GM18951 (cell line): ENCODE results near the gene INTS15.
A peak's percentile ranks its signal among the peaks of the same experiment; 100 is the strongest.
"Not testable (repeated sequence)": the region's sequence is repeated elsewhere in the genome, so short reads cannot be mapped to it uniquely, and the experiment has no call there.

Experiments
- POLR2A ChIP-seq: IDR thresholded peaks from 4 replicates; pipeline ENCODE4 v1.6.1; 2011; ENCODE audit warnings: mild to moderate bottlenecking; ENCODE audit not compliant: insufficient read length, insufficient read depth; ENCODE audit errors: extremely low read depth
- in situ Hi-C: fragments of 300-500 bp; cut with MboI; formaldehyde crosslinking; loops from one replicate; pipeline ENCODE4 v1.12.0; 2022; ENCODE audit warnings: low sequenced_read_pairs, mixed read lengths, inconsistent platforms; ENCODE audit not compliant: unreplicated experiment

INTS15 gene

DNA sequence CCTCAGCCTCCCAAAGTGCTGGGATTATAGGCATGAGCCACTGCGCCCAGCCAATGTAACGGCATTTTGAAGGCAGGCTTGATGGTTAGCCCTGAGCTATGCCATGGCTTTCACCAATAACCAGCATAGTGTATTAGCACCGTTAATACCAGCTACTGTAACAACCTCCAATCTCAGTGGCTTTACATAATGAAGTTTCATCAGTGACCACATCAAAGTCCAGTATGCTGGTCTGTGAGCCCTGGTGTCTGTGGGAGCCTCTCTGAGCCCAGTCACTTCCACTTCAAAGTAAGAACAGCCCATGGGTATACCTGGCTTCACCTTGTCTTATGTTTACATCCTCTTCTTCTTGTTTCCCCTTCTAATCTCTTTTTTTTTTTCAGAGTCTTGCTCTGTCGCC lies 24.2 kb upstream of the INTS15 start:
- in situ Hi-C loops = no loop called here
- no peak for TF ChIP-seq POLR2A

DNA sequence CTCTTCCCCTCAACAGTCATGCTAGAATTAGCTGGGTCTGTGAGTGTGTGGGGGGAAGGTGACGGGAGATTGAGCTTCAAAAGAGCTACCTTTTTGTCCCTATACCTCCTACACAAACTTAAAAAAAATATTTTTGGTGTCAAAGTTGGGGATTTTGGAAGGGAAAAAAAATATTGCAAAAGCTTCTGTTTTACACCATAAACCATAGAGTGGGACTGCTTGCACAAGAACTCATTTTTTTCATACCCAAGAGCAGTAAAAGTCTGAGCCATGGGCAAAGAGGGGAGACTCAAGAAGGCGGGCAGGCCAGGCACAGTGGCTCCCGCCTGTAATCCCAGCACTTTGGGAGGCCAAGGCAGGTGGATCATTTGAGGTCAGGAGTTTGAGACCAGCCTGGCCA lies 21.9 kb upstream of the INTS15 start:
- in situ Hi-C loops = no loop called here
- no peak for TF ChIP-seq POLR2A

DNA sequence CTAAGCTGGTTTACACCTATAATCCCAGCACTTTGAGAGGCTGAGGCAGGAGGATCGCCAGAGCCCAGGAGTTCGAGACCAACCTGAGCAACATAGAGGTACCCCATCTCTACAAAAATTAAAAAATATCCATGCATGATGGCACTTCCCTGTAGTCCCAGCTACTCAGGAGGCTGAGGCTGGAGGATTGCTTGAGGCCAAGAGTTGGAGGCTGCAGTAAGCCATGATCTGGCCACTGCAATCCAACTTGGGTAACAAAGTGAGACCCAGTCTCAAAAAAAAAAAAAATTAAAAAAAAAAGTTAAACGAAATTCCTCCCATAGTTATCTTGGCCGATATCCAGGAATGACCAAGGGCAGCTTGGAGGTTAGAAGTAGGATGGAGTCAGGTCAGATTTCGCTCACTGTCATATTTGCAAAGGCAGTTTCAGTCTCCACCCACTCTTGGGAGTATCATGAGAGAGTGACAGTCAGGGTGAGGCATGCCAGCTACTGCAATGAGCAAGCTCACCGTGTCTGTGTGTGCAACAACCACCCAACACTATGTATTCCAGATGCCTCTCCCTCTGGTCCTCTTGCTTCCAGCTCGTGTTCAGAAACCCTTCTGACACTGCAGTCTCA lies 18.6 kb upstream of the INTS15 start:
- in situ Hi-C loops = no loop called here
- TF ChIP-seq POLR2A = no peak

DNA sequence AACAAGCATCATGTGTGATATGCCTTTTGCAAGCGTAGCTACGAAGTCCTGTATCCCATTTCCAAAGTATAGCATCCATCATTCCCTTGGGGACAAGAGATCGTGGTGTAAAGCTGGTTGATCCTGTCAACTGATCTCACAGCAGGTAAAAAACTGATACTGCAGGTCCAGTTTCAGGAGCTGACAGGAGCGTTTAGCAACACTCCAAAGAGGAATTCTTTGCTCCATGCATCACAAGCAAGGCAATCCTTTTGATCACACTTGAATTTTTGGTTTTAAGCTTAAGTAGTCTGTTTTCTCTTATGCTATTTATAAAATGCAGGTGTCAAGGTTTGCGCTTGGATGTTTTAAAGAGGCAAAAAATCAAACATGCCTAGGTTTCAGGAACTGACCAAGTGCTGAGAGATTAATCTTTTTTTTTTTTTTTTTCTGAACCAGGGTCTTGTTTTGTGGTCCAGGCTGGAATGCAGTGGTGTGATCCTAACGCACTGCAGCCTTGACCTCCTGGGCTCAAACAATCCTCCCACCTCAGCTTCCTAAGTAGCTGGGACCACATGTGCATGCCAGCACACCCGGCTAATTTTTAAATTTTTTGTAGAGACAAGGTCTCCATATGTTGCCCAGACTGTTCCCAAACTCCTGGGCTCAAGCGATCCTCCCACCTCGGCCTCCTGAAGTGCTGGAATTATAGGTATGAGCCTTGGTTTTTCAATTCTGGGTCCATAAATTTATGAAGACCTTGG lies 14.4 kb upstream of the INTS15 start:
- in situ Hi-C loops = no loop called here
- TF ChIP-seq POLR2A = no peak

GRCh38 chr7:6576024-6576866 lies 13.6 kb upstream of the INTS15 start:
- in situ Hi-C loops = no loop called here
- TF ChIP-seq POLR2A = no peak

- in situ Hi-C loops = not testable (repeated sequence)
These were observed 12.9 kb upstream of the INTS15 start for GRCh38 chr7:6576867-6577368.

- in situ Hi-C loops = no loop called here
- peak; percentile 98 for TF ChIP-seq POLR2A
These were observed 12.3 kb upstream of the INTS15 start, which contains the start of gene ZDHHC4 for GRCh38 chr7:6577369-6578113. TSS of gene ZDHHC4 (plus strand) at chr7:6577454. CDS start at chr7:6580562, 3,108 bp downstream.

DNA sequence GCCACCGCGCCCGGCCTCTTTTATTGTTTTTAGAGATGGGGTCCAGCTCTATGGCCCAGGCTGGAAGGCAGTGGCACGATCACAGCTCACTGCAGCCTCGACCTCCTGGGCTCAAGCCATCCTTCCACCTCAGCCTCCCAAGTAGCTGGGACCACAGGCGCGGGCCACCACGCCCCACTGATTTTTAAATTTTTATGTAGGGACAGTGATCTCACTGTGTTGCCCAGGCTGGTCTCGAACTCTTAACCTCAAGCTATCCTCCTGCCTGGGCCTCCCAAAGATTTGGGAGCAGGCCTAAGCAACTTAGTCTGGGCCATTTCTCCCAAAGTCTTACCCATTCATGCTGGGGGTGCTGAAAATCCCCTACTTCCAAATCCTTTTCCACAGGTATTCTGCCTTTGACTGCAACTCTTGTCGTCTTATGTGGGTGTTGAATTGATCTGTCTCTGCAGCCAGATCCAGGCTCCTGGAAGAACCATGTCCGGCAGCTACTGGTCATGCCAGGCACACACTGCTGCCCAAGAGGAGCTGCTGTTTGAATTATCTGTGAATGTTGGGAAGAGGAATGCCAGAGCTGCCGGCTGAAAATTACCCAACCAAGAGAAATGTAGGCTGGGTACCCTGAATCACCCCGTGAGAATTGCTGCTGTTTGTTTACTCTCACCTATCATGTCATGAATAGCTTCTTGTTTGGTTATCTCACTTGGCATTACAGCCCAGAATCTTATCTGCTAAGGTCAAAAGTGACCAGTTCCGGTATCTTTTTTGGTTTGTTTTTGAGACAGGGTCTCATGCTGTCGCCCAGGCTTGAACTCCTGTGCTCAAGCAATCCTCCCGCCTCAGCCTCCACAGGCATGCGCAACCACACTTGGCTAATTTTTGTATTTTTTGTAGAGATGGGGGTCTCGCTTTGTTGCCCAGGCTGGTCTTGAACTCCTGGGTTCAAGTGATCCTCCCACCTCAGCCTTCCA lies 11.4 kb upstream of the INTS15 start:
- no peak for TF ChIP-seq POLR2A
- in situ Hi-C loops = no loop called here

DNA sequence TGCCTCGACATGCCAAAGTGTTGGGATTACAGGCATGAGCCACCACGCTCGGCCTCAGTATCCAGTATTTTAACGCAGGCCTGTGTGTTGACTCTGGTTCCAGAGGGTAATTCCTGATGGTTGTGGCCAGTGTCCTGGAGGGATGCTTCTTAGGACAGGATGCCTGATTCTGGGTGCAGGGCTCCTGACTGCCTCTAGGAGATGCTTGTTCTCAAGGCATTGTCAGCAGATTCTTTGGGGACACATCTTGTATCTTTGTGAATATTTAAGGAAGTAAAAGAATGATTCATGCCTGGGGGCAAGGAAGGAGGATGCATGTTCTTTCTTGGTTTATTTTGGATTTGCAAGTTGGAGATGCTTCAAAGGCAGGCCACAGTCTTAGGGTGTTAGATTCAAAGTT lies 10.4 kb upstream of the INTS15 start:
- in situ Hi-C loops = no loop called here
- no peak for TF ChIP-seq POLR2A

GRCh38 chr7:6585746-6586432 lies 3.9 kb upstream of the INTS15 start:
- in situ Hi-C loops = not testable (repeated sequence)

DNA sequence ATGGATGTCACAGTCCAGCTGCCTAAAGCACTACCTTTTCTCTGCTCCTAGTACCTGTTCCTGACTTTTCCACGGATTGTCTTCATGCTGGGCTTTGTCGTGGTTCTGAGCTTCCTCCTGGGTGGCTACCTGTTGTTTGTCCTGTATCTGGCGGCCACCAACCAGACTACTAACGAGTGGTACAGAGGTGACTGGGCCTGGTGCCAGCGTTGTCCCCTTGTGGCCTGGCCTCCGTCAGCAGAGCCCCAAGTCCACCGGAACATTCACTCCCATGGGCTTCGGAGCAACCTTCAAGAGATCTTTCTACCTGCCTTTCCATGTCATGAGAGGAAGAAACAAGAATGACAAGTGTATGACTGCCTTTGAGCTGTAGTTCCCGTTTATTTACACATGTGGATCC lies 1.3 kb upstream of the INTS15 start:
- in situ Hi-C loops = no loop called here
- no peak for TF ChIP-seq POLR2A

GRCh38 chr7:6589151-6589828 lies 531 bp upstream of the INTS15 start:
- TF ChIP-seq POLR2A = no peak
- in situ Hi-C loops = no loop called here
